ENCODE results near the gene CCDC80.

The CCDC80 gene

GRCh38 chr3:112632596-112632995, 8.3 kb downstream of the CCDC80 start:
- DNase-seq (ENCODE audit: low spot score): no peak

DNA sequence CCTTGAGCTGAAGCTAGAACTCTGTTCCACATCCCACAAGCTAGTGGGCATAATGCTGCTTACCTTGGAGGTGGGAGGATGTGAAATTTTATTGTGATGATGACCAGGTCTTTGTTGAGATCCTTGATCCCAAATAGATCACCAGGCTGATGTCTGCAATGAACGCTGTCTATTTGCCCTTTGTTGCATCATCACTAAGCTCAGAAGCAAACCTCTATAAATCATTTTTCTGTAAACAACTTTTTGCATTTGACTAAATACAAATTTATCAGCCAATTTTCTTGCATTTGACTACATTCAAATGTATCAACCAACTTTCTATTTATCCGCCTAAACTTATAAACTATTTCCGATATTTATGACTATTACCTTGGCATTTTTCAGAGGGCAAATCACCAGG, 9.7 kb downstream of the CCDC80 start:
- DNase-seq (ENCODE audit: low spot score): no peak

GRCh38 chr3:112629425-112629824, 11.5 kb downstream of the CCDC80 start:
- DNase-seq (ENCODE audit: low spot score): peak; percentile 41

GRCh38 chr3:112627919-112628466, 12.9 kb downstream of the CCDC80 start:
- DNase-seq (ENCODE audit: low spot score): no peak

DNA sequence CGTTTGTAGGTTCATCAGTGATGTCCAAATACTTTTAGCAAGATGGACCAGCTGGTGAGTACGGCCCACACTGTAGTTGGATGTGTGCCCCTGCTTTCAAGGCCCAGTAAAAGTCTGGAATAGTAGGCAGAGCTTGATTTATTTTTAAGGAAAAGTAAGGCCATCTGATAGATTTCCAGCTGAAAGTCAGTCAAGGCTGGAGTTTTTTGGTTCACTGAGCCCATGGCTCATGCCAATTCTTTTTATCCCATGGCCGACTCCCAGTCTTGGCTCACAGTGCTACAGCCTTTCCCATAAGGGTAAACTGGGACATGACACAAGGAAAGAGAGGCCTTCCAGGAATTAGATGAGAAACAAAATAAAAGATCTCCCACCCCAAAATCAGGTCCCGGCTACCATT, 13.5 kb downstream of the CCDC80 start:
- no peak for DNase-seq (ENCODE audit: low spot score)

DNA sequence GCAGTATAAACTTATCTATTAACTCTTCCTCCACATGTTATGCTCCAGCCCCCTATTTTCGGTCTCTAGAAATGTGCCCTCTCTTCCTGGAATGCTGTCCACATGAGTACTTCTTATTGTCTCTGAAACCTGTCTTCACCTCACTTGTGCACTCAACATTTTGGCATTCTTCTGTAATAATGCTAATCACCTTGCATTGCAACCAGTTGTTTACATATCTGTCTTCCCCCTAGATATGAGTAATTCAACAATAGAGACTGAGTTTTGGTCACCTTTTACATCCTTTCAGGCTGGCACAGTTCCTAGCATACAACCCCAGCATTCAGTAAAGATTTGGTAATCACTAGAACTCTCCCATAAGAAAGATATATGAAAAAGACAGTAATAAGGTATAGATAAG, 17.2 kb downstream of the CCDC80 start:
- peak; percentile 20 for DNase-seq (ENCODE audit: low spot score)

- DNase-seq (ENCODE audit: low spot score): no peak
Measured at GRCh38 chr3:112623213-112623612, 17.7 kb downstream of the CCDC80 start.

- no peak for DNase-seq (ENCODE audit: low spot score)
Measured at GRCh38 chr3:112619295-112619694, 21.6 kb downstream of the CCDC80 start.

GRCh38 chr3:112617285-112617684, 23.7 kb downstream of the CCDC80 start:
- DNase-seq (ENCODE audit: low spot score): no peak

GRCh38 chr3:112615989-112616731, 24.8 kb downstream of the CCDC80 start:
- DNase-seq (ENCODE audit: low spot score): no peak

DNA sequence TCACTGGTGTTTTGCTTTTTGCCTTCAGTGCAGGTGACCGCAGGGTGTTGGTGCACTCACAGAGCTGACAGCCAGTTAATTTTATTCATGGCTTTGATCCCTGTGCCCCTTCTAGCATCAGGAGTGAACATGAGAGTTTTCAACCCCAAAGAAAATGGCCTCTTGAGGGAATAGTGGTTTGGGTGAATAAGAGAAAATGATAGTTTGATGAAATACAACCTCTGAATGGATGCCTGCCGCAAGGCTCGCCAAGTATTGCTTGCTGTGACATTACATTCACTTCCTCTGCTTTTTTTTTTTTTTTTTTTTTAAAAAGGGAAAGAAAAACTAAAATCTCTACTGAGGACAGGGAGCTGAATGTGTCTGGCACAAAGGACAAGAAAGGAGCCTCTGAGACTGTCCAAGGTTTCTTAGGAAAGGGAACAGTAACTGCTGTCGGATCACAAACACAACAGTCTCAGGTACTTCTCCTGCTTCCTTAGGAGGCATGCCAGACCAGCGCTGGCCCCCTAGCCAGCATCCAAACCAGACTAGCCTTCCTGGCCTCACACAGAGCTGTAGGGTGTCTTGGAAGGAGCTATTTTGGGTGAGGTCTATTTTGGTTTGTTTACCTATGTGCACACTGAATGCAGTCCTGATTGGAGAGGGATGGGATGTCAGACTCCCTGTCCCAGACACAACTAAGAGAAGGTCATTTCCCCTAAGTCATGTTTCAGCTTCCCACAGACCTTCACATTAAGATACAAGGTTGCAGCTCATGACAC, 29.0 kb downstream of the CCDC80 start:
- no peak for DNase-seq (ENCODE audit: low spot score)

DNA sequence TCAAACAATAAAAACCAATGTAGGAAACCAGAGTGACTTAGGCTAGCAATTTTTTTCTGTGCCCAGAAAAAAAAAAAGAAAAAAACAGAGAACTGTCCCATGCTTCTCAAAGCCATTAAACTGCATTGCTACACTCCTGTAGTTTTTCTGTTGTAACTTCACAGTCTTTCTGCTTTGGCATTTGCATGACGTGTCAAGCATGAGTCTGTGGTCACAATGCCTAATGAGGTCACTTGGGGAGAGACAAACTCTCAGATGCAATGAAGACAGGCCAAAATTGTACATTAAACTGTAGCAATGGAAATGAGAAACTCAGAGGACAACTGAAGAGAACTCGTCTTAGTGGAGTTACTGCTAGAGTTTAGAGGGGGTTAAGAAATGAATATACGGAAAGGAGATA, 30.8 kb downstream of the CCDC80 start:
- DNase-seq (ENCODE audit: low spot score): no peak

- DNase-seq (ENCODE audit: low spot score): no peak
Measured at GRCh38 chr3:112607863-112608262, 33.1 kb downstream of the CCDC80 start.

DNA sequence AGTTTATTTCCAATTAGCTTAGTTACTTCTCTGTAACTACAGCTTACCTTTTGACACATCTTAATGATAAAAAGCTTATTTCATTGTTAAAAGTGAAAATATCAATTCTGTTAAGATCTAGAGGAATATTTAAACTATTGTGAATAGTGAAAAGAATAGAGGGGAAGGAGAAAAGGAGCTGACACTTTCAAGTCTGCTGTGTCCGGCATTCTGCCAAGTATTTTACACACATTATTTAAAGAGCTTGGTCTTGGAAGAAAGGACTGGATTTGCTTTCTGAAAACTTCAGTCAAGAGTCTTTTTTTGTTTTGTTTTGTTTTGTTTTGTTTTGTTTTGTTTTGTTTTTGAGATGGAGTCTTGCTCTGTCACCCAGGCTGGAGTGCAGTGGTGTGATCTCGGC, 34.8 kb downstream of the CCDC80 start:
- no peak for DNase-seq (ENCODE audit: low spot score)

DNA sequence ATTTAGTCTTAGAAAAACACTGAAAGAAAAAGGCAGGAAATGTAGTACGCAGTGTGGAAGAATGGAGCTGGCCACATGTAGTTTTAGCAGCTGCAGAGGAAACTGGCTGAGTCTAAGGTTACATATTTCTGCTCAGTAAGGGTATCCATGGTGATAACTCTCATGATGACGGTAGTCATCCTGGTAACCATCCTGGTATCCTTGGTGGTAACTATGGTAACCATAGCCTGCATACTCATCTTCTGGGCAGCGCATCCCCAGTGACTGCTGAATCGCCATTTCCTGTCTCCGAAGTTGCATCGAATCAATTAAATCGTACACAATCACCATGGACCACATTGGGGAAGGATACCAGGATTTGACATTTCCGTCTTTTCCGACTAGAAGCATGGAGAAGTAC, 35.7 kb downstream of the CCDC80 start:
- DNase-seq (ENCODE audit: low spot score): no peak

- peak; percentile 14 for DNase-seq (ENCODE audit: low spot score)
Measured at GRCh38 chr3:112604536-112604935, 36.4 kb downstream of the CCDC80 start.

DNA sequence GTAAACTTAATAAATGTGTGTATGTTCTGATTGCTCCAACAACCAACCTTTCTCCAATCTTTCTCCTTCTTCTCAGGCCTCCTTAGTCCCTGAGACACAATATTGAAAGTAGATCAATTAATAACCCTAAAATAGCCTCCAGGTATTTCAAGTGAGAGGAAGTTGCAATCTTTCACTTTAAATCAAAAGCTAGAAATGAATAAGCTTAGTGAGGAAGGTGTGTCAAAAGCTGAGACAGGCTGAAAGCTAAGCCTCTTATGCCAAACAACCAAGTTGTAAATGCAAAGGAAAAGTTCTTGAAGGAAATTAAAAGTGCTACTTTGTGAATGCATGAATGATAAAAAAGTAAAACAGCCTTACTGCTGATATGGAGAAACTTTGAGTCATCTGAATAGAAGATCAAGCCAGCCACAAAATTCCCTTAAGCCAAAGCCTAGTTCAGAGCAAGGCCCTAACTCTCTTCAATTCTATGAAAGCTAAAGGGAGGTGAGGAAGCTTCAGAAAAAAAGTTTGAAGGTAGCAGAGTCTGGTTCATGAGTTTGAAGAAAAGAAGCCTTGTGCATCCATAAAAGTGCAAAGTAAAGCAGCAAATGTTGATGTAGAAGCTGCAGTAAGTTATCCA, 38.6 kb downstream of the CCDC80 start:
- DNase-seq (ENCODE audit: low spot score): no peak

GRCh38 chr3:112598731-112599130, 42.2 kb downstream of the CCDC80 start:
- no peak for DNase-seq (ENCODE audit: low spot score)

GRCh38 chr3:112597945-112598344, 43.0 kb downstream of the CCDC80 start:
- DNase-seq (ENCODE audit: low spot score): no peak

DNA sequence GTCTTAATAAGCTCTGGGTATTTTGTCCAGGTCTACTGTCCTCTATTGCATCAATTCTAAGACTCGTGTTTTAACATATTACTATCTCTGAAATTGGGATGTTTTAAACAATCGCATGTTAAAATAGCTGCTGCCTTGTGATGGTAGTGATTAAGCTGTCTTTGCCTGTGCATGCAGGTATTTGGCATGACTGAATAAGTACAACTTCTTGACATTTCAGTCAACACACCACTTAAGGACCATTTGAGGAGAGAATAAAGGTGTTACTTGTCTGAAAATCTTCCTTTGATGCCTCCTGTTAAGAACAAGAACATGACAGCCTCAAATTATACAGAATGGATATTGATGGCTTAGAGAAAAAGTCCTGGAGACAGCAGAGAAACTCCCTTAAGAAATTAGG, 46.1 kb downstream of the CCDC80 start:
- no peak for DNase-seq (ENCODE audit: low spot score)

- no peak for DNase-seq (ENCODE audit: low spot score)
Measured at GRCh38 chr3:112593258-112593657, 47.7 kb downstream of the CCDC80 start.

DNA sequence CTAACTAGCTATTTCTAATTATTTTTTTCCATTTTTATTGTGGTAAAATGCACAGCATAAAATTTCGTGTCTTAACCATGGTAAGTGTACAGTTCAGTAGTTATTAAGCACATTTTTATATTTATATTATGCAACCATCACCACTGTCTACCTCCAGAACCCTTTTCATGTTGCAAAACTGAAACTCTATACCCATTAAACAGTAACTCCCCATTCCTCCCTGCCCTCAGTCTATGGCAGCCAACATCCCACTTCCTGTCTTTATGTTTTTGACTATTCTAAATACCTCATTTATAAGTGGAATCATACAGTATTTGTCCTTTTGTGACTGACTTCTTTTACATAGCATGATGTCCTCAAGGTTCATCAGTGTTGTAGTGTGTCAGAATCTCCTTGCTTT, 53.6 kb downstream of the CCDC80 start:
- DNase-seq (ENCODE audit: low spot score): no peak

DNA sequence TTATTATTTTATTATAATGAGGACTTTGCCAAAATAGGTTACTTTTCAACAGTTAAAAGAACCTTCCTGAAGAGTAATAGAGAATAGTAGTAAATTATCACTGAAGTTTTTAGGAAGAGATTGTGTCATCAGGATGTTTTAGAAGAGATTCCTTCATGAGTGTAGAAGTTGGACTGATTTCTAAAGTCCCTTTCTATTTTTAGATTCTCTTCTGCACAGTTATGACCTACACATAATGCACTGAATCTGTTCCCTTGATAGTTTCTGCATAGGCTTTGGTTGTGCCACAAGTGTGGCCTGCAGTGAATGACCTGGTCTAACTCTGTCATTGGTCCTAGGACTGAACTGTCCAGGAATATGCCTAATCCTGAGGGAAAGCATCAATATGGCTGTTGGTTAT, 55.2 kb downstream of the CCDC80 start:
- DNase-seq (ENCODE audit: low spot score): no peak

Measured in LoVo (cell line).